SK-N-SH (cell line): ENCODE measurements around the gene SDK1.

Experiments used
- FOXM1 ChIP-seq: IDR thresholded peaks from 2 replicates; pipeline ENCODE4 v1.4.0; 2012; ENCODE audit warnings: low read depth, mild to moderate bottlenecking
- GABPA ChIP-seq: IDR thresholded peaks from 2 replicates; pipeline ENCODE4 v1.4.0; 2012; ENCODE audit warnings: low read depth, mild to moderate bottlenecking
- JUND ChIP-seq: IDR thresholded peaks from 2 replicates; pipeline ENCODE4 v1.4.0; 2012
- POLR2AphosphoS5 ChIP-seq: IDR thresholded peaks from 2 replicates; pipeline ENCODE4 v1.6.1; 2012; ENCODE audit warnings: low read depth, low read length
- RAD21 ChIP-seq: IDR thresholded peaks from 2 replicates; pipeline ENCODE4 v1.6.1; 2012; ENCODE audit warnings: mild to moderate bottlenecking, low read length
- RXRA ChIP-seq: IDR thresholded peaks from 2 replicates; pipeline ENCODE4 v1.4.0; 2012; ENCODE audit warnings: low read depth, mild to moderate bottlenecking, borderline replicate concordance
- SIN3A ChIP-seq: IDR thresholded peaks from 2 replicates; pipeline ENCODE4 v1.6.1; 2012; ENCODE audit warnings: low read depth, mild to moderate bottlenecking, low read length, moderate library complexity, borderline replicate concordance
- TF ChIP-seq, protein P1 (sequence below): IDR thresholded peaks from 2 replicates; pipeline ENCODE4; 2012
- TF ChIP-seq, protein P2 (sequence below): IDR thresholded peaks from 2 replicates; pipeline ENCODE4 v1.4.0; 2012; ENCODE audit warnings: low read depth
- TF ChIP-seq, protein P3 (sequence below): fragments of 200-600 bp; sonication (generic); IDR thresholded peaks from 2 replicates; pipeline ENCODE4 v1.6.1; 2017; ENCODE audit warnings: antibody characterized with exemption, mild to moderate bottlenecking, moderate library complexity

DNA sequence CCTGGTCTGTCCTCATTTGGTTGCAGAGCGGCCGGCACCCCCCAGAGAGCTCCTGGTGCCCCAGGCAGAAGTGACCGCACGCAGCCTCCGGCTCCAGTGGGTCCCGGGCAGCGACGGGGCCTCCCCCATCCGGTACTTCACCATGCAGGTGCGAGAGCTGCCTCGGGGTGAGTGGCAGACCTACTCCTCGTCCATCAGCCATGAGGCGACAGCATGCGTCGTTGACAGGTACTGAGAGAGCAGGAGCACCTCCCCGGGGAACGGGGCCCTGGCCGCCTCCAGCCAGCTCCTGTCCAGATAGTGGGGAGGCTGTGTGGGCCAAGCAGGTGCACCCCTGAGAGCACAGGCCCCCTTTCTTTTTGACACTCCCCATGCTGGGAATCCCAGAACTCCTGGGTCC, 848.2 kb downstream of the SDK1 start:
- TF ChIP-seq, protein P1, sequence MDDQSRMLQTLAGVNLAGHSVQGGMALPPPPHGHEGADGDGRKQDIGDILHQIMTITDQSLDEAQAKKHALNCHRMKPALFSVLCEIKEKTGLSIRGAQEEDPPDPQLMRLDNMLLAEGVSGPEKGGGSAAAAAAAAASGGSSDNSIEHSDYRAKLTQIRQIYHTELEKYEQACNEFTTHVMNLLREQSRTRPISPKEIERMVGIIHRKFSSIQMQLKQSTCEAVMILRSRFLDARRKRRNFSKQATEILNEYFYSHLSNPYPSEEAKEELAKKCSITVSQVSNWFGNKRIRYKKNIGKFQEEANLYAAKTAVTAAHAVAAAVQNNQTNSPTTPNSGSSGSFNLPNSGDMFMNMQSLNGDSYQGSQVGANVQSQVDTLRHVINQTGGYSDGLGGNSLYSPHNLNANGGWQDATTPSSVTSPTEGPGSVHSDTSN = no peak
- no peak for TF ChIP-seq POLR2AphosphoS5
- TF ChIP-seq GABPA = no peak
- TF ChIP-seq FOXM1 = no peak
- TF ChIP-seq, protein P2, sequence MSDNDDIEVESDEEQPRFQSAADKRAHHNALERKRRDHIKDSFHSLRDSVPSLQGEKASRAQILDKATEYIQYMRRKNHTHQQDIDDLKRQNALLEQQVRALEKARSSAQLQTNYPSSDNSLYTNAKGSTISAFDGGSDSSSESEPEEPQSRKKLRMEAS = no peak
- no peak for TF ChIP-seq RAD21
- no peak for TF ChIP-seq RXRA
- TF ChIP-seq SIN3A = no peak
- TF ChIP-seq, protein P3, sequence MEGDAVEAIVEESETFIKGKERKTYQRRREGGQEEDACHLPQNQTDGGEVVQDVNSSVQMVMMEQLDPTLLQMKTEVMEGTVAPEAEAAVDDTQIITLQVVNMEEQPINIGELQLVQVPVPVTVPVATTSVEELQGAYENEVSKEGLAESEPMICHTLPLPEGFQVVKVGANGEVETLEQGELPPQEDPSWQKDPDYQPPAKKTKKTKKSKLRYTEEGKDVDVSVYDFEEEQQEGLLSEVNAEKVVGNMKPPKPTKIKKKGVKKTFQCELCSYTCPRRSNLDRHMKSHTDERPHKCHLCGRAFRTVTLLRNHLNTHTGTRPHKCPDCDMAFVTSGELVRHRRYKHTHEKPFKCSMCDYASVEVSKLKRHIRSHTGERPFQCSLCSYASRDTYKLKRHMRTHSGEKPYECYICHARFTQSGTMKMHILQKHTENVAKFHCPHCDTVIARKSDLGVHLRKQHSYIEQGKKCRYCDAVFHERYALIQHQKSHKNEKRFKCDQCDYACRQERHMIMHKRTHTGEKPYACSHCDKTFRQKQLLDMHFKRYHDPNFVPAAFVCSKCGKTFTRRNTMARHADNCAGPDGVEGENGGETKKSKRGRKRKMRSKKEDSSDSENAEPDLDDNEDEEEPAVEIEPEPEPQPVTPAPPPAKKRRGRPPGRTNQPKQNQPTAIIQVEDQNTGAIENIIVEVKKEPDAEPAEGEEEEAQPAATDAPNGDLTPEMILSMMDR = no peak
- TF ChIP-seq JUND = no peak
